Measurements from ENCODE around the gene NDUFA7. TPM values are rescaled to one million over a fixed set of nuclear protein-coding genes. Genes with fewer than 3 reads are reported as not detected.
A peak's percentile ranks its signal among the peaks of the same experiment; 100 is the strongest.

NDUFA7 gene
- total RNA-seq, 1 experiment from 2014 or later = 50.2 TPM

DNA sequence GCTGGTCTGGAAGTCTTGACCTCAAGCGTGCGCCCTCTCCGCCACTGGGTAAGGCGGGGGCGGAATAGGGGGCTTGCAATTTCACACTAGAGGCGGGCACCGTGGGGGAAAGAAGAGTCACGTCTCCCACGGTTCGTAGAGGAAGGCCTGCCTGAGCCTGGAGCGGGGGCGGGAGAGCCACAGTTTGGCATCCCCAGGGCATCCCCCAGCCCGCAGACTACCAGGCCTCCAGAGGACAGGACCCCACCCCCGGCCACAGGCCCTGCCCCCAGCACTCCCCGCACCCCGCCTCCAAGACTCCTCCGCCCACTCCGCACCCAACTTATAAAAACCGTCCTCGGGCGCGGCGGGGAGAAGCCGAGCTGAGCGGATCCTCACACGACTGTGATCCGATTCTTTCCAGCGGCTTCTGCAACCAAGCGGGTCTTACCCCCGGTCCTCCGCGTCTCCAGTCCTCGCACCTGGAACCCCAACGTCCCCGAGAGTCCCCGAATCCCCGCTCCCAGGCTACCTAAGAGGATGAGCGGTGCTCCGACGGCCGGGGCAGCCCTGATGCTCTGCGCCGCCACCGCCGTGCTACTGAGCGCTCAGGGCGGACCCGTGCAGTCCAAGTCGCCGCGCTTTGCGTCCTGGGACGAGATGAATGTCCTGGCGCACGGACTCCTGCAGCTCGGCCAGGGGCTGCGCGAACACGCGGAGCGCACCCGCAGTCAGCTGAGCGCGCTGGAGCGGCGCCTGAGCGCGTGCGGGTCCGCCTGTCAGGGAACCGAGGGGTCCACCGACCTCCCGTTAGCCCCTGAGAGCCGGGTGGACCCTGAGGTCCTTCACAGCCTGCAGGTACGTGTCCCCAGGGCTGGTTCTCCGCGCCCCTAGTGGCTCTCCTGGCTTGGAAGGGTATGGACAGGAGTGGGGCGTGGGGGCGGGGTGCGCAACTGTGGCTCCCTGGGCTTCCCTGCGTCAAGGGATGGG is 42.9 kb upstream of the NDUFA7 start, which contains the start of gene ANGPTL4:
Gene ANGPTL4 (plus strand): TSS at position 353 of the 969 bp plus-strand sequence. CDS start 167 bp downstream, at position 520.
- Histone ChIP-seq H3K4me1 (no peaks in the 10 kb centered on the region), H3K4me3 (ENCODE audit: low read depth, low read length) (peak within 1 kb of the TSS; percentile 51), H3K9me3 (no peaks in the 10 kb centered on the region), H3K36me3 (ENCODE audit: control insufficient read depth, insufficient read depth, low read length) (no peaks in the 10 kb centered on the region), H3K27me3 (replicated peaks; ENCODE audit: control insufficient read depth, insufficient read depth, low read length) (no peaks in the 10 kb centered on the region)
- BruUV-seq (replicated peaks) = TSS peak; percentile 53
- peaks cover 6% of the 10 kb centered on the region for H3K36me3 Mint-ChIP-seq (ENCODE audit: insufficient read depth, unreplicated experiment)
- TF ChIP-seq, protein P1, sequence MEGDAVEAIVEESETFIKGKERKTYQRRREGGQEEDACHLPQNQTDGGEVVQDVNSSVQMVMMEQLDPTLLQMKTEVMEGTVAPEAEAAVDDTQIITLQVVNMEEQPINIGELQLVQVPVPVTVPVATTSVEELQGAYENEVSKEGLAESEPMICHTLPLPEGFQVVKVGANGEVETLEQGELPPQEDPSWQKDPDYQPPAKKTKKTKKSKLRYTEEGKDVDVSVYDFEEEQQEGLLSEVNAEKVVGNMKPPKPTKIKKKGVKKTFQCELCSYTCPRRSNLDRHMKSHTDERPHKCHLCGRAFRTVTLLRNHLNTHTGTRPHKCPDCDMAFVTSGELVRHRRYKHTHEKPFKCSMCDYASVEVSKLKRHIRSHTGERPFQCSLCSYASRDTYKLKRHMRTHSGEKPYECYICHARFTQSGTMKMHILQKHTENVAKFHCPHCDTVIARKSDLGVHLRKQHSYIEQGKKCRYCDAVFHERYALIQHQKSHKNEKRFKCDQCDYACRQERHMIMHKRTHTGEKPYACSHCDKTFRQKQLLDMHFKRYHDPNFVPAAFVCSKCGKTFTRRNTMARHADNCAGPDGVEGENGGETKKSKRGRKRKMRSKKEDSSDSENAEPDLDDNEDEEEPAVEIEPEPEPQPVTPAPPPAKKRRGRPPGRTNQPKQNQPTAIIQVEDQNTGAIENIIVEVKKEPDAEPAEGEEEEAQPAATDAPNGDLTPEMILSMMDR (IDR thresholded peaks at IDR 0.05; ENCODE audit: insufficient read depth in 1 of 2, low read depth in 1 of 2, low read length in 1 of 2, severe bottlenecking in 1 of 2, unreplicated experiment in 1 of 2) = peak; percentile 5 to 43
- CTCF ChIA-PET = interaction anchor here (0.7 to 1.6 kb wide), 3 partner anchors 10 to 84 kb away, joined by 3 to 4 read pairs (median 3); partner anchors contain the start of gene RAB11B
- H3K9me3 Mint-ChIP-seq (ENCODE audit: unreplicated experiment) = no peaks in the 10 kb centered on the region
- POLR2A ChIA-PET = interaction anchor here (1.7 kb wide), 1 partner anchor 26 kb away, joined by 9 read pairs; the partner anchor contains the start of gene RAB11B
- peak within 1 kb of the TSS; percentile 72 for H3K4me3 Mint-ChIP-seq (ENCODE audit: unreplicated experiment)
- no peaks in the 10 kb centered on the region for H3K27me3 Mint-ChIP-seq (ENCODE audit: insufficient read depth, unreplicated experiment)
- peak; percentile 60 to 64 for DNase-seq
- intact Hi-C loops (cut with micrococcal nuclease; ENCODE audit: unreplicated experiment) = no loop called here
- H3K4me1 Mint-ChIP-seq (ENCODE audit: low read depth, unreplicated experiment) = peaks cover 7% of the 10 kb centered on the region
- peak within 1 kb of the TSS; percentile 18 for H3K27ac Mint-ChIP-seq (ENCODE audit: unreplicated experiment)

DNA sequence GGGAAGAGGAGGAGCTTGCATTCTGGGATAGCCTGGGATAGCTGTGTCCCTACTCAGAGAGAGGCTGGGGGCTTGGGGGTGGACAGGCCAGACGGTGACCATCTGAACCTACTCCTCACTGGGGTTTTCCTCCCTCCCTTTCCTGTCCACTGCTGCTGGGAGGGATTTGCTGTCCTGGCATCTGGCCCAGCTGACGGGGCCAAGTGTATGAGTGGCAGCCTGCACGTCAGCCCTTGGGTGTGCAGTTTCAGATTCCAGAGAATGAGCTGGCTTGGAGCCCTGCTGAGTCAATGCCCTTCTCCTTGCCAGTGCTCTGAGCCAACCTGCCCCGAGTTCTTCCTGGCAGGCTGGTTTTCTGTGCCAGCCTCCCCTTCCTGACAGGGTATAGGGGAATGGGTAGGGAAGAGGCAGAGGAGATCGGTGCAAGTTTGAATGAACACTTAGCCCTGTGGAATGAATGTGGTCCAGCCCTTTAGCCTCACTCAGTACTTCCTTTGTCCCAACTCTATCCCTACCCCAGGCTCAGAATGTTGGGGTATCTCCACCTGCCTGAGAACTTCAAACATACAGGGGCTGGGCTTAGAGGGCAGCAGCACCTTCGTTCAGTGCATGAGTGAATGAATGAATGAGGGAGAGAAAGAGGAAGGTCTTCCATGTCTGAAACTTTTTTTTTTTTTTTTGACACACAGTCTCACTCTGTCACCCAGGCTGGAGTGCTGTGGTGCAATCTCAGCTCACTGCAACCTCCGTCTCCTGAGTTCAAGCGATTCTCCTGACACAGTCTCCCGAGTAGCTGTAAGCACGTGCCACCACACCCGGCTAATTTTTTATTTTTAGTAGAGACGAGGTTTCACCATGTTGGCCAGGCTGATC is 41.0 kb upstream of the NDUFA7 start:
- no peaks in the 10 kb centered on the region for H3K36me3 Mint-ChIP-seq (ENCODE audit: insufficient read depth, unreplicated experiment)
- no peaks in the 10 kb centered on the region for H3K9me3 Mint-ChIP-seq (ENCODE audit: unreplicated experiment)
- CTCF ChIA-PET = interaction anchor here (0.6 kb wide), 1 partner anchor 8 kb away, joined by 4 read pairs; no protein-coding TSS in a partner anchor
- intact Hi-C loops (cut with micrococcal nuclease; ENCODE audit: unreplicated experiment) = no loop called here
- H3K4me3 ChIP-seq (ENCODE audit: low read depth, low read length) = no peak overlapping the region
- BruUV-seq (replicated peaks) = no TSS peak
- TF ChIP-seq, protein P1 (IDR thresholded peaks at IDR 0.05; ENCODE audit: insufficient read depth in 1 of 2, low read depth in 1 of 2, low read length in 1 of 2, severe bottlenecking in 1 of 2, unreplicated experiment in 1 of 2) = no peak
- POLR2A ChIA-PET = interaction anchor here (0.5 kb wide), 1 partner anchor 52 kb away, joined by 3 read pairs; no protein-coding TSS in a partner anchor
- H3K4me1 ChIP-seq = peaks cover under 1% of the 10 kb centered on the region; the same call in 1 of the 2 replicates
- no peaks in the 10 kb centered on the region for H3K27me3 Mint-ChIP-seq (ENCODE audit: insufficient read depth, unreplicated experiment)
- peaks cover 7% of the 10 kb centered on the region for H3K4me1 Mint-ChIP-seq (ENCODE audit: low read depth, unreplicated experiment)
- DNase-seq = no peak
- H3K27me3 ChIP-seq (replicated peaks; ENCODE audit: control insufficient read depth, insufficient read depth, low read length) = no peaks in the 10 kb centered on the region
- H3K36me3 ChIP-seq (ENCODE audit: control insufficient read depth, insufficient read depth, low read length) = no peaks in the 10 kb centered on the region
- no peaks in the 10 kb centered on the region for H3K9me3 ChIP-seq
- H3K4me3 Mint-ChIP-seq (ENCODE audit: unreplicated experiment) = no peak overlapping the region
- H3K27ac Mint-ChIP-seq (ENCODE audit: unreplicated experiment) = no peak overlapping the region

DNA sequence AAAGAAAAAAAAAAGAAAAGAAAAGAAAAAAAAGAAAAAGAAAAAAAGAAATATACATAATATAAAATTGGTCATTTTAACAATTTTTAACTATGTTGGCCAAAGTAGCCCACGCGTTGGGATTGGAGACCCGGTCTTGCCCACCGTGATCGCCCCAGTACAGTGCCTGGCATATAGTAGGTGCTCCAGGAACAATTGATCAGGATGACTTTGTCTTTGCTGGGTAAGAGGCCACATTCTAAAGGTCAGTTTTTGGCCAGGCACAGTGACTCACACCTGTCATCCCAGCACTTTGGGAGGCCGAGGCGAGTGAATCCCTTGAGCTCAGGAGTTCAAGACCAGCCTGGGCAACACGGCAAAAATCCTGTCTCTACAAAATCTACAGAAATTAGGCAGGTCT is 39.0 kb upstream of the NDUFA7 start:
- Histone ChIP-seq H3K27me3 (replicated peaks; ENCODE audit: control insufficient read depth, insufficient read depth, low read length) (no peaks in the 10 kb centered on the region), H3K4me1 (peaks cover 12% of the 10 kb centered on the region; the same call in 1 of the 2 replicates), H3K4me3 (ENCODE audit: low read depth, low read length) (no peak overlapping the region), H3K9me3 (no peaks in the 10 kb centered on the region), H3K36me3 (ENCODE audit: control insufficient read depth, insufficient read depth, low read length) (no peaks in the 10 kb centered on the region)
- H3K27ac Mint-ChIP-seq (ENCODE audit: unreplicated experiment) = no peak overlapping the region
- no peaks in the 10 kb centered on the region for H3K27me3 Mint-ChIP-seq (ENCODE audit: insufficient read depth, unreplicated experiment)
- DNase-seq = no peak
- peaks cover 7% of the 10 kb centered on the region for H3K4me1 Mint-ChIP-seq (ENCODE audit: low read depth, unreplicated experiment)
- ChIA-PET CTCF (no interaction called here), POLR2A (interaction anchor here (0.6 kb wide), 1 partner anchor 1534 kb away, joined by 9 read pairs; no protein-coding TSS in a partner anchor)
- no TSS peak for BruUV-seq (replicated peaks)
- no peak overlapping the region for H3K4me3 Mint-ChIP-seq (ENCODE audit: unreplicated experiment)
- intact Hi-C loops (cut with micrococcal nuclease; ENCODE audit: unreplicated experiment) = no loop called here
- no peaks in the 10 kb centered on the region for H3K36me3 Mint-ChIP-seq (ENCODE audit: insufficient read depth, unreplicated experiment)
- no peaks in the 10 kb centered on the region for H3K9me3 Mint-ChIP-seq (ENCODE audit: unreplicated experiment)
- TF ChIP-seq, protein P1 (IDR thresholded peaks at IDR 0.05; ENCODE audit: insufficient read depth in 1 of 2, low read depth in 1 of 2, low read length in 1 of 2, severe bottlenecking in 1 of 2, unreplicated experiment in 1 of 2) = no peak

Data from Caco-2 (cell line).